SK-N-SH treated with all-trans-retinoic acid at 6 μM for 48 hours (cell line): ENCODE results near the gene APOC3.

ENCODE experiments used
- ATAC-seq: fragments of 200-7000 bp; cut with Tn5 transposase; 3 replicates; pipeline ENCODE4 v1.9.1; 2020; ENCODE audit warnings: mild to moderate bottlenecking, moderate library complexity
- ARNTL ChIP-seq: fragments of 450-650 bp; formaldehyde crosslinking; IDR thresholded peaks from 2 replicates; pipeline ENCODE4 v1.5.0; 2020; ENCODE audit warnings: low read depth, mild to moderate bottlenecking, moderate library complexity, borderline replicate concordance
- BACH2 ChIP-seq: fragments of 250-450 bp; sonication (Bioruptor Pico); IDR thresholded peaks from 2 replicates; pipeline ENCODE4 v1.9.0; 2021; ENCODE audit warnings: mild to moderate bottlenecking, borderline replicate concordance
- CREB5 ChIP-seq: fragments of 250-450 bp; sonication (Bioruptor Pico); IDR thresholded peaks from 2 replicates; pipeline ENCODE4 v1.5.1; 2020; ENCODE audit warnings: low read depth, mild to moderate bottlenecking, moderate library complexity
- CSDC2 ChIP-seq: fragments of 250-450 bp; sonication (Bioruptor Pico); IDR thresholded peaks from 2 replicates; pipeline ENCODE4 v1.5.0; 2020; ENCODE audit warnings: mild to moderate bottlenecking, moderate library complexity
- CSRNP3 ChIP-seq: fragments of 250-450 bp; sonication (Bioruptor Pico); IDR thresholded peaks from 2 replicates; pipeline ENCODE4 v1.5.1; 2021; ENCODE audit warnings: mild to moderate bottlenecking, moderate library complexity
- ESRRG ChIP-seq: fragments of 250-450 bp; sonication (Bioruptor Pico); IDR thresholded peaks from 2 replicates; pipeline ENCODE4 v1.6.1; 2021; ENCODE audit warnings: mild to moderate bottlenecking
- GLIS3 ChIP-seq: fragments of 250-450 bp; sonication (Bioruptor Pico); IDR thresholded peaks from 2 replicates; pipeline ENCODE4 v1.5.0; 2020; ENCODE audit warnings: mild to moderate bottlenecking, moderate library complexity
- ISL1 ChIP-seq: fragments of 250-450 bp; sonication (Bioruptor Pico); IDR thresholded peaks from 2 replicates; pipeline ENCODE4 v2.1.2; 2022; ENCODE audit warnings: mild to moderate bottlenecking, moderate library complexity
- OSR1 ChIP-seq: fragments of 250-450 bp; sonication (Bioruptor Pico); IDR thresholded peaks from 2 replicates; pipeline ENCODE4 v1.8.0; 2022; ENCODE audit warnings: moderate library complexity, mild to moderate bottlenecking, inconsistent platforms
- PATZ1 ChIP-seq: fragments of 250-450 bp; sonication (Bioruptor Pico); IDR thresholded peaks from 2 replicates; pipeline ENCODE4 v1.8.0; 2020; ENCODE audit warnings: mild to moderate bottlenecking, moderate library complexity, borderline replicate concordance
- POU6F1 ChIP-seq: fragments of 250-450 bp; sonication (Bioruptor Pico); IDR thresholded peaks from 2 replicates; pipeline ENCODE4 v1.8.0; 2021; ENCODE audit warnings: low read depth, mild to moderate bottlenecking, moderate library complexity, borderline replicate concordance
- PPARA ChIP-seq: fragments of 250-450 bp; sonication (Bioruptor Pico); IDR thresholded peaks from 2 replicates; pipeline ENCODE4 v1.5.0; 2020; ENCODE audit warnings: mild to moderate bottlenecking, borderline replicate concordance
- RARB ChIP-seq: fragments of 250-450 bp; sonication (Bioruptor Pico); IDR thresholded peaks from 2 replicates; pipeline ENCODE4 v1.8.0; 2021; ENCODE audit warnings: mild to moderate bottlenecking, moderate library complexity
- SNAI2 ChIP-seq: fragments of 250-450 bp; sonication (Bioruptor Pico); IDR thresholded peaks from 2 replicates; pipeline ENCODE4 v1.5.0; 2020; ENCODE audit warnings: mild to moderate bottlenecking, moderate library complexity
- TCF4 ChIP-seq: fragments of 250-450 bp; sonication (Bioruptor Pico); IDR thresholded peaks from 2 replicates; pipeline ENCODE4 v1.8.0; 2021; ENCODE audit warnings: mild to moderate bottlenecking, moderate library complexity, borderline replicate concordance
- TSHZ2 ChIP-seq: fragments of 250-450 bp; sonication (Bioruptor Pico); IDR thresholded peaks from 2 replicates; pipeline ENCODE4 v1.5.0; 2020; ENCODE audit warnings: mild to moderate bottlenecking, moderate library complexity
- ZFP3 ChIP-seq: fragments of 250-450 bp; sonication (Bioruptor Pico); IDR thresholded peaks from 2 replicates; pipeline ENCODE4 v1.5.0; 2020; ENCODE audit warnings: mild to moderate bottlenecking, moderate library complexity
- ZFP30 ChIP-seq: fragments of 450-650 bp; formaldehyde crosslinking; IDR thresholded peaks from 2 replicates; pipeline ENCODE4 v1.5.0; 2022; ENCODE audit warnings: mild to moderate bottlenecking, moderate library complexity
- ZNF565 ChIP-seq: fragments of 450-650 bp; formaldehyde crosslinking; conservative IDR thresholded peaks from 2 replicates; pipeline ENCODE4 v1.5.0; 2020; ENCODE audit warnings: low read depth, mild to moderate bottlenecking, moderate library complexity
- ZNF70 ChIP-seq: fragments of 450-650 bp; formaldehyde crosslinking; IDR thresholded peaks from 2 replicates; pipeline ENCODE4 v1.5.0; 2020; ENCODE audit warnings: mild to moderate bottlenecking, moderate library complexity
- ZNF8 ChIP-seq: fragments of 450-650 bp; formaldehyde crosslinking; IDR thresholded peaks from 2 replicates; pipeline ENCODE4 v1.5.0; 2020; ENCODE audit warnings: mild to moderate bottlenecking, moderate library complexity

APOC3 gene

GRCh38 chr11:116792144-116792868, 37.4 kb upstream of the APOC3 start:
- TF ChIP-seq SNAI2 (CRISPR knock-in tag) (no peak), ZNF8 (CRISPR knock-in tag) (no peak), TSHZ2 (CRISPR knock-in tag) (no peak), GLIS3 (CRISPR knock-in tag) (no peak), CSRNP3 (no peak), ESRRG (no peak), ZFP3 (no peak)
- ATAC-seq: no peak

GRCh38 chr11:116792869-116793771, 36.6 kb upstream of the APOC3 start:
- ATAC-seq: peak; percentile 51
- TF ChIP-seq ESRRG (no peak), CSRNP3 (no peak), CSDC2 (CRISPR knock-in tag) (no peak), BACH2 (CRISPR knock-in tag) (no peak), TCF4 (CRISPR knock-in tag) (no peak), GLIS3 (CRISPR knock-in tag) (no peak), CREB5 (no peak), ZFP3 (no peak), PATZ1 (CRISPR knock-in tag) (no peak), PPARA (CRISPR knock-in tag) (no peak), ZFP30 (CRISPR knock-in tag) (no peak), ZNF8 (CRISPR knock-in tag) (no peak), ARNTL (CRISPR knock-in tag) (no peak), OSR1 (CRISPR knock-in tag) (no peak), POU6F1 (no peak), ZNF70 (CRISPR knock-in tag) (no peak), RARB (CRISPR knock-in tag) (no peak), ZNF565 (CRISPR knock-in tag) (no peak), TSHZ2 (CRISPR knock-in tag) (no peak), ISL1 (CRISPR knock-in tag) (no peak)
